Coronary artery (tissue), 2 donors: ENCODE data around the gene MYOD1.

Experiments
- DNase-seq: peaks from one replicate; pipeline ENCODE4 v3.0.0-alpha.2; 2017; ENCODE audit warnings: low spot score
- H3K27ac ChIP-seq, 2 donors: fragments of 200-600 bp; sonication (generic); one replicate each; pipeline ENCODE4 v1.5.1; 2016 to 2019
- H3K4me3 ChIP-seq: fragments of 200-600 bp; sonication (generic); 2 replicates; pipeline ENCODE4 v1.5.1; 2016; ENCODE audit warnings: mild to moderate bottlenecking, moderate library complexity
- TF ChIP-seq, protein P1 (sequence below): fragments of 200-600 bp; sonication (generic); IDR thresholded peaks from one replicate; pipeline ENCODE4 v1.5.1; 2019; ENCODE audit warnings: antibody characterized with exemption

The MYOD1 gene

DNA sequence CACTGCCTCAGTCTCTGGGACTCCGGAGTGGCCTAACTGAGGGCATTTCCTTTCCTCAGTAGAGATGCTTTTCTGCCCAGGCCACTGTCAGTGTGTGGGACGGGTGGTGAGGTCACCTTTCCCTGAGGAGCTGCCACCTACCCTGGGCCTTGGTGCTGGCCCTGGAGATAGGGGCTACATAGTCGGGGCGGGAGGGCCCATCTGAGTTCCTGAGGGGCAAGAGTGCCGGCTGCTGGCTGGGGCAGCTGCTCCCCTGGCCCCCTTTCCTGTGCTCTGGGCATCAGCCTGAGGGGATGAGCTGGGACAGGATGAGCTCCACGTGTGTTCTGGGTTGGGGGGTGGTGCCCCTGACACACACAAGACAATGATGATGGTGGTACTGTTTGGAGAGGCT is 20.6 kb downstream of the MYOD1 start:
- no peak overlapping the region for H3K4me3 ChIP-seq
- DNase-seq = no peak
- no peak overlapping the region for H3K27ac ChIP-seq
- TF ChIP-seq, protein P1, sequence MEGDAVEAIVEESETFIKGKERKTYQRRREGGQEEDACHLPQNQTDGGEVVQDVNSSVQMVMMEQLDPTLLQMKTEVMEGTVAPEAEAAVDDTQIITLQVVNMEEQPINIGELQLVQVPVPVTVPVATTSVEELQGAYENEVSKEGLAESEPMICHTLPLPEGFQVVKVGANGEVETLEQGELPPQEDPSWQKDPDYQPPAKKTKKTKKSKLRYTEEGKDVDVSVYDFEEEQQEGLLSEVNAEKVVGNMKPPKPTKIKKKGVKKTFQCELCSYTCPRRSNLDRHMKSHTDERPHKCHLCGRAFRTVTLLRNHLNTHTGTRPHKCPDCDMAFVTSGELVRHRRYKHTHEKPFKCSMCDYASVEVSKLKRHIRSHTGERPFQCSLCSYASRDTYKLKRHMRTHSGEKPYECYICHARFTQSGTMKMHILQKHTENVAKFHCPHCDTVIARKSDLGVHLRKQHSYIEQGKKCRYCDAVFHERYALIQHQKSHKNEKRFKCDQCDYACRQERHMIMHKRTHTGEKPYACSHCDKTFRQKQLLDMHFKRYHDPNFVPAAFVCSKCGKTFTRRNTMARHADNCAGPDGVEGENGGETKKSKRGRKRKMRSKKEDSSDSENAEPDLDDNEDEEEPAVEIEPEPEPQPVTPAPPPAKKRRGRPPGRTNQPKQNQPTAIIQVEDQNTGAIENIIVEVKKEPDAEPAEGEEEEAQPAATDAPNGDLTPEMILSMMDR = no peak

DNA sequence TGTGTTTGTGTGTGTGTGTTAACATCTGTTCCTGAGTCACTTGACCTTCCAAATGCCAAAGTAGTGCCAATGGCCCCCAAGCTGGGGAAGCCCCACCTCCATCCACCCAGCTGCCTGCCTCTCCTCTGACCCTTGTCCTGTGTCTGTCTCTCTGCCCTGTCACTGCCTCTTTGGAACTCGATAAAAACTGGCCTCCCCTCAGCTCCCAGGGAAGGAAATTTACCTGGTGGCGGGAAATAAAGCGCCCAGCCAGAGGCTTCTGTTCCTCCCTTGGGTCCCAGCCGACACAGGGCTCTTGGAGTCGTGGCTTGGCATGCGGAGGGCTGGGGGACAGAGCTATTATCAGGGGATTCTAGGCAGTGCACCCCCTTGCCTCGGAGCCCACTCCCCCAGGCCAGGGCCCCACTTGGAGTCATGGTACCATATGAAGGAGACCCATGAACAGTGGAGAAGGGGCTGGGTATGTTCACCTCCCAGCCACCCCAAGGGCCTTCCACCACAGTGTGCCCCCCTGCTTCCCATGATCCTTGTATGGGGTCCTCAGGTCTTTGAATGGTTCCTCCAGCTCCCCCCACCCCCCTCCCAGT is 21.4 kb downstream of the MYOD1 start:
- H3K27ac ChIP-seq = no peak overlapping the region
- TF ChIP-seq, protein P1 = no peak
- H3K4me3 ChIP-seq = no peak overlapping the region
- no peak for DNase-seq

DNA sequence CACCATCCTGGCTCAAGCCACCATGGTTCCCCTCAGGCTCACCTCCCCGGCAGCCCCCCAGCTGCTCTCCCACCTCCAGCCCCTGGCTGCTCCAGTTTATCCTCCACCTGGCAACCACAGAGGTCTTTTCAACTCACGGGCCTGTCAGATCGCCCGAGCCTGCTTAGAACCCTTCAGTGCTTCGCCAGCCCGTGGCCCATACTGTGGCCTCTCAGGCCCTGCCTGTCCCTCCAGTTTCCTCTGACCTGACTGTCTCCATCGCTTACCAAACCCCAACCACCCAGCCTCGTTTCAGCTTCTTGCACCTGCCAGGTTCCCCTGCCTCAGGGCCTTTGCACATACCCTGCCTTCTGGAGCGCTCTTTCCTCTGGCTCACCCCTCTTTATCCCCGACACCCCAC is 22.1 kb downstream of the MYOD1 start:
- DNase-seq = no peak
- no peak overlapping the region for H3K4me3 ChIP-seq
- TF ChIP-seq, protein P1 = no peak
- H3K27ac ChIP-seq = no peak overlapping the region

DNA sequence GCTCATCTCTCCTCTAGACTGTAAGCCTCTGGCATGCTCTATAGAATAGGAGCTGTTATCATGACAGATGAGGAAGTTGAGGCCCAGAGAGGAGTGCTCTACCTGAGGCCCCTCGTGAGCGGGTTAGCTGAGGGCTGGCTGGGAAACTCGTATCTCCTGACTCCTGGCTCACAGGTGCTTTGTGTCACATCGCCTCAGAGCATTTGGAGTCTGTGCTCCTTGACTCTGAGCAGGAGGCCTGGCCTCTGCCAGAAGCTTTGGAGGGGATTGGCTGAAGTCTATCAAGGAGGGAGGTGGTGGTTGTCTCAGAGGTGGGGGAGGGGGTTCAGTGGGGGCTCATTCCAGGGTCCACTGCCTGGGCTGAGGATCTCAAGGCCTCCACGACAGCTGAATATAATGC is 22.6 kb downstream of the MYOD1 start:
- no peak for DNase-seq
- TF ChIP-seq, protein P1 = no peak
- Histone ChIP-seq H3K27ac (no peak overlapping the region), H3K4me3 (no peak overlapping the region)

DNA sequence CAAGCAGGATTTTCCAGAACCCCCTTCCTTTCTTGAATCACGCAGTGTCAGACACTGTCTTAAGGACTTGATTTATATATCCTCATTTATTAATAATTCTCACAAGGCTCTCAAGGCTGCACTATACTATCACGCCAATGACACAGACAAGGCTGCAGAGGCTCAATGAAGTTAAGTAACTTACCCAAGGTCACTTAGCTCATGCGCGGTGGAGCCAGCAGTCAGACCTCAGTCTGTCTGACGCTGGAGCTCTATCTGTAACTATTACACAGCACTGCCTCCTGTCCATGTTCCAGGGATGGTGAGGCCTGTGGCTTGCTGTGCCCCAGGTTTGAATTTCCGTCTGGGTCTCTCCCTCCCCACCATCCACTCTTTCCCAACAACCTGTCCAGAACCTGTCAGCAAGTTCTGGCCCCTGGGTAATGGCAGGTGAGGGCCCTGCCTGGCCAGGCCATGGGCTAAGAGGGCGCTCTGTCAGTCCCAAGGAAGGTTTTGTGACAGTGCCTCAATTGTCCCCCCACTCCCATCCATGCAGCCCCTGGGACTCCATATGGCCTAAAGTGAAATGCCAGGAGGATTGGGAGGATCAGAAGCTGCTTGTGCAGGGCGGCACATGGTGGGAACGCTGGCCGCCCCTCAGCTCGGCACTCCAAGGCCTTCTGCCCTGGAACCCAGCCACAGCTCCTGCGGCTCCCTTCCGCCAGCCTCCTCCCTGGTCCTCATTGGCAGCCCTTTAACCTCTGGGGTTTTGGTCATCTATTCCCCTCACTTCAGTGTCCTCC is 23.8 kb downstream of the MYOD1 start:
- H3K27ac ChIP-seq = no peak overlapping the region
- no peak overlapping the region for H3K4me3 ChIP-seq
- TF ChIP-seq, protein P1 = no peak
- no peak for DNase-seq

DNA sequence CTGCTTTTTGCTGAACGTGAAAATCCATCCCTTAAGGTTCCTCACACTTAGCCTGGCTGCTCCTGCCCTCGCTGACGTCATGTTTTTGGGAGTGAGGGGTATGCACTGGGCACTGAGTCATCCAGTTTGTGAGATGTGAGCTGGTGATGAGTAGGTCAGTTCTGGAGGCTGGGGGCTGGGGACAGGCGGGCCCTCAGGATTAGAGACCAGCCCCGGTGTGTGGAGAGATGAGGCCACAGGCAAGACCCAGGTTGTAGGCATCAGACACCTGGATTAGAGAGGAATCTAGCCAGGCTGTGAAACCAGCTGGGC is 24.4 kb downstream of the MYOD1 start:
- Histone ChIP-seq H3K27ac (no peak overlapping the region), H3K4me3 (no peak overlapping the region)
- DNase-seq = no peak
- TF ChIP-seq, protein P1 = no peak
